DMS 273 treated with DMSO at 0.1 percent for 48 hours (cell line): ENCODE measurements around the gene RIPOR2.

ENCODE experiments used
- DNase-seq: peaks from one replicate; lab custom pipeline; 2025; lab: John Stamatoyannopoulos, UW

The RIPOR2 gene

GRCh38 chr6:24875534-24875901 lies 60.2 kb downstream of the RIPOR2 start:
- no peak for DNase-seq

- no peak for DNase-seq
Observed at GRCh38 chr6:24874776-24875533, 60.8 kb downstream of the RIPOR2 start.

GRCh38 chr6:24874128-24874527 lies 61.6 kb downstream of the RIPOR2 start:
- DNase-seq = no peak

- no peak for DNase-seq
Observed at GRCh38 chr6:24872779-24873178, 63.0 kb downstream of the RIPOR2 start.

GRCh38 chr6:24868765-24869164 lies 67.0 kb downstream of the RIPOR2 start:
- no peak for DNase-seq

- DNase-seq = no peak
Observed at GRCh38 chr6:24867104-24867703, 68.6 kb downstream of the RIPOR2 start.

GRCh38 chr6:24865161-24865560 lies 70.6 kb downstream of the RIPOR2 start:
- DNase-seq = no peak

- DNase-seq = peak; percentile 80
Observed at GRCh38 chr6:24864343-24864742, 71.4 kb downstream of the RIPOR2 start.

- DNase-seq = no peak
Observed at GRCh38 chr6:24861934-24862333, 73.8 kb downstream of the RIPOR2 start.

GRCh38 chr6:24859608-24860200 lies 76.1 kb downstream of the RIPOR2 start:
- DNase-seq = no peak

- no peak for DNase-seq
Observed at GRCh38 chr6:24859132-24859531, 76.6 kb downstream of the RIPOR2 start.

- no peak for DNase-seq
Observed at GRCh38 chr6:24858177-24858653, 77.5 kb downstream of the RIPOR2 start.

- no peak for DNase-seq
Observed at GRCh38 chr6:24856901-24857670, 78.7 kb downstream of the RIPOR2 start.

GRCh38 chr6:24856246-24856599 lies 79.5 kb downstream of the RIPOR2 start:
- DNase-seq = no peak

GRCh38 chr6:24855395-24856245 lies 80.1 kb downstream of the RIPOR2 start:
- peak; percentile 23 for DNase-seq

GRCh38 chr6:24854077-24854666 lies 81.6 kb downstream of the RIPOR2 start:
- DNase-seq = no peak

GRCh38 chr6:24851086-24851485 lies 84.7 kb downstream of the RIPOR2 start:
- DNase-seq = no peak

GRCh38 chr6:24849713-24850112 lies 86.0 kb downstream of the RIPOR2 start:
- DNase-seq = no peak

- no peak for DNase-seq
Observed at GRCh38 chr6:24848461-24848860, 87.3 kb downstream of the RIPOR2 start.

GRCh38 chr6:24847402-24847801 lies 88.4 kb downstream of the RIPOR2 start:
- DNase-seq = no peak

GRCh38 chr6:24845578-24845977 lies 90.2 kb downstream of the RIPOR2 start:
- DNase-seq = no peak
